Measurements from ENCODE around the gene FAM13C.

DNA sequence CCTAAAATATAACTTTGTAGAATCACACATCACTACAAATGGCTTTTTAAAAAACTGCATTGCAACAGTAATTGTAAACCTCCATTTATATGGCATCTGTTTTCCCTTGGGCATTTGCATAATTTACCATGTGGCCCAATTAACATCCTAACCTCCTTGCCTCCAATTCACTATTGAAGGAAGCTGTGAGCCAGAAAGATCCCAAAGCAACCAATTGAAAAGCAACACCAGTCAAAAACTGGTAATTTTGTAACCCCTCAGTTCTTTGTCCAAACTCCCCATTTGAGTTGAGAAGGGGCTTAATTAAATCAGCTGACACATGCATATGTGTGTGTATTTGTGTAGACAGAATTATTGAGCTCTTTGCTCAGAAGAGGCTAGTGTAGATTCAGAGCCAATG is 90.3 kb downstream of the FAM13C start:
- no peak for TF ChIP-seq YY1 (IDR thresholded peaks at IDR 0.05; ENCODE audit: insufficient read depth, insufficient read length)
- TF ChIP-seq ZNF274 (IDR thresholded peaks at IDR 0.05; ENCODE audit: low read depth, low read length), result no peak
- TF ChIP-seq SUZ12 (IDR thresholded peaks at IDR 0.05; ENCODE audit: extremely low read depth, insufficient read depth, insufficient read length), result no peak
